ENCODE data around the gene ANKRD12. TPM values are rescaled to one million over a fixed set of nuclear protein-coding genes. Genes with fewer than 3 reads are reported as not detected.
A peak's percentile ranks its signal among the peaks of the same experiment; 100 is the strongest.

ANKRD12 gene
- total and polyA plus RNA-seq, 4 donors: 10.2 to 108 (median 50.0) TPM

- 76 to 96% methylated on average over 1 of the region's 1 CpG for WGBS, 2 donors
- Histone ChIP-seq H3K9ac (ENCODE audit: insufficient read depth in 1 of 2, low read length in 2 of 2) (no peak overlapping the region), H3K27ac (ENCODE audit: low read depth in 1 of 2, low read length in 1 of 2) (no peak overlapping the region), H3K4me1 (ENCODE audit: control insufficient read depth in 5 of 5, insufficient read depth in 5 of 5, low read length in 5 of 5) (peaks cover 0 to 18% (median 2%) of the 10 kb centered on the region in 5 donors), H3K36me3 (ENCODE audit: control insufficient read depth in 4 of 4, insufficient read depth in 4 of 4, low read length in 4 of 4) (no peaks in the 10 kb centered on the region), H3K27me3 (ENCODE audit: control insufficient read depth in 3 of 3, insufficient read depth in 3 of 3, low read length in 2 of 3) (no peaks in the 10 kb centered on the region), H3K4me3 (no peak overlapping the region), H3K9me3 (ENCODE audit: control insufficient read depth in 4 of 4, insufficient read depth in 3 of 4, low read length in 3 of 4) (peaks cover 0 to 5% (median 0%) of the 10 kb centered on the region in 4 donors)
- TF ChIP-seq, protein P1, sequence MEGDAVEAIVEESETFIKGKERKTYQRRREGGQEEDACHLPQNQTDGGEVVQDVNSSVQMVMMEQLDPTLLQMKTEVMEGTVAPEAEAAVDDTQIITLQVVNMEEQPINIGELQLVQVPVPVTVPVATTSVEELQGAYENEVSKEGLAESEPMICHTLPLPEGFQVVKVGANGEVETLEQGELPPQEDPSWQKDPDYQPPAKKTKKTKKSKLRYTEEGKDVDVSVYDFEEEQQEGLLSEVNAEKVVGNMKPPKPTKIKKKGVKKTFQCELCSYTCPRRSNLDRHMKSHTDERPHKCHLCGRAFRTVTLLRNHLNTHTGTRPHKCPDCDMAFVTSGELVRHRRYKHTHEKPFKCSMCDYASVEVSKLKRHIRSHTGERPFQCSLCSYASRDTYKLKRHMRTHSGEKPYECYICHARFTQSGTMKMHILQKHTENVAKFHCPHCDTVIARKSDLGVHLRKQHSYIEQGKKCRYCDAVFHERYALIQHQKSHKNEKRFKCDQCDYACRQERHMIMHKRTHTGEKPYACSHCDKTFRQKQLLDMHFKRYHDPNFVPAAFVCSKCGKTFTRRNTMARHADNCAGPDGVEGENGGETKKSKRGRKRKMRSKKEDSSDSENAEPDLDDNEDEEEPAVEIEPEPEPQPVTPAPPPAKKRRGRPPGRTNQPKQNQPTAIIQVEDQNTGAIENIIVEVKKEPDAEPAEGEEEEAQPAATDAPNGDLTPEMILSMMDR (IDR thresholded peaks at IDR 0.05; ENCODE audit: control extremely low read depth, extremely low read depth): no peak
- no peak for DNase-seq
- ATAC-seq (ENCODE audit: insufficient read depth, low FRiP score): no peak
Measured at GRCh38 chr18:9319333-9319732, 182.8 kb downstream of the ANKRD12 start.

GRCh38 chr18:9321017-9321452, 184.5 kb downstream of the ANKRD12 start:
- H3K9ac ChIP-seq (ENCODE audit: insufficient read depth in 1 of 2, low read length in 2 of 2): no peak overlapping the region
- H3K27me3 ChIP-seq (ENCODE audit: control insufficient read depth in 3 of 3, insufficient read depth in 3 of 3, low read length in 2 of 3): no peaks in the 10 kb centered on the region
- peaks cover 0 to 5% (median 0%) of the 10 kb centered on the region in 4 donors for H3K9me3 ChIP-seq (ENCODE audit: control insufficient read depth in 4 of 4, insufficient read depth in 3 of 4, low read length in 3 of 4)
- ATAC-seq (ENCODE audit: insufficient read depth, low FRiP score) (no peak), DNase-seq (peak; percentile 71 to 90 (median 86))
- 38 to 42% methylated on average over 4 of the region's 4 CpGs for WGBS, 2 donors
- TF ChIP-seq, protein P1 (IDR thresholded peaks at IDR 0.05; ENCODE audit: control extremely low read depth, extremely low read depth): no peak
- no peaks in the 10 kb centered on the region for H3K36me3 ChIP-seq (ENCODE audit: control insufficient read depth in 4 of 4, insufficient read depth in 4 of 4, low read length in 4 of 4)
- peaks cover 0 to 18% (median 2%) of the 10 kb centered on the region in 5 donors for H3K4me1 ChIP-seq (ENCODE audit: control insufficient read depth in 5 of 5, insufficient read depth in 5 of 5, low read length in 5 of 5)
- H3K4me3 ChIP-seq: no peak overlapping the region
- no peak overlapping the region for H3K27ac ChIP-seq (ENCODE audit: low read depth in 1 of 2, low read length in 1 of 2)

GRCh38 chr18:9321736-9322135, 185.2 kb downstream of the ANKRD12 start:
- no peaks in the 10 kb centered on the region for H3K36me3 ChIP-seq (ENCODE audit: control insufficient read depth in 4 of 4, insufficient read depth in 4 of 4, low read length in 4 of 4)
- H3K27ac ChIP-seq (ENCODE audit: low read depth in 1 of 2, low read length in 1 of 2): no peak overlapping the region
- ATAC-seq (ENCODE audit: insufficient read depth, low FRiP score): no peak
- 49 to 81% methylated on average over 4 of the region's 4 CpGs for WGBS, 2 donors
- no peak overlapping the region for H3K4me3 ChIP-seq
- DNase-seq: peak; percentile 51 to 57 (median 56)
- peaks cover 0 to 4% (median 0%) of the 10 kb centered on the region in 4 donors for H3K9me3 ChIP-seq (ENCODE audit: control insufficient read depth in 4 of 4, insufficient read depth in 3 of 4, low read length in 3 of 4)
- TF ChIP-seq, protein P1 (IDR thresholded peaks at IDR 0.05; ENCODE audit: control extremely low read depth, extremely low read depth): no peak
- H3K4me1 ChIP-seq (ENCODE audit: control insufficient read depth in 5 of 5, insufficient read depth in 5 of 5, low read length in 5 of 5): peaks cover 0 to 18% (median 2%) of the 10 kb centered on the region in 5 donors
- H3K9ac ChIP-seq (ENCODE audit: insufficient read depth in 1 of 2, low read length in 2 of 2): no peak overlapping the region
- H3K27me3 ChIP-seq (ENCODE audit: control insufficient read depth in 3 of 3, insufficient read depth in 3 of 3, low read length in 2 of 3): no peaks in the 10 kb centered on the region

DNA sequence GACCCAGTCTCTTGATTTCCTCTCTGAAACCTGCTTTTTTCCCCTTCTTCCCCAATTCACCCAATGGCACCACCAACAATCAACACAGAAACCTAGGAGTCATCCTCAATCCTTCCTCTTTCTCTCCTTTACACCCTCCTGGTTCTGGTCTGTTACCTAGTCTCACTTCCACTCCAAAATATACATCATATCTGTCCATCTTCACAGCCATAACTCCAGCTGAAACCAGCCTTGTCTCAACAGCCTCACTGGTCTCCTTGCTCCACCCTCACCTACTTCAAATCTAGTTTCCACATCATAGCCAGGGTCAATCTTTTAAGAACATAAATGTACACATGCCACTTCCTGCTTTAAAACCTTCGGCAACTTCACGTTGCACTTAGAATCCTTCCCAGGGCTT, 186.2 kb downstream of the ANKRD12 start:
- DNase-seq (no peak), ATAC-seq (ENCODE audit: insufficient read depth, low FRiP score) (no peak)
- WGBS, 2 donors: 43 to 62% methylated on average over 2 of the region's 2 CpGs
- Histone ChIP-seq H3K27ac (ENCODE audit: low read depth in 1 of 2, low read length in 1 of 2) (no peak overlapping the region), H3K9me3 (ENCODE audit: control insufficient read depth in 4 of 4, insufficient read depth in 3 of 4, low read length in 3 of 4) (peaks cover 0 to 3% (median 0%) of the 10 kb centered on the region in 4 donors), H3K27me3 (ENCODE audit: control insufficient read depth in 3 of 3, insufficient read depth in 3 of 3, low read length in 2 of 3) (no peaks in the 10 kb centered on the region), H3K36me3 (ENCODE audit: control insufficient read depth in 4 of 4, insufficient read depth in 4 of 4, low read length in 4 of 4) (no peaks in the 10 kb centered on the region), H3K9ac (ENCODE audit: insufficient read depth in 1 of 2, low read length in 2 of 2) (no peak overlapping the region), H3K4me1 (ENCODE audit: control insufficient read depth in 5 of 5, insufficient read depth in 5 of 5, low read length in 5 of 5) (peaks cover 0 to 18% (median 2%) of the 10 kb centered on the region in 5 donors), H3K4me3 (no peak overlapping the region)
- TF ChIP-seq, protein P1 (IDR thresholded peaks at IDR 0.05; ENCODE audit: control extremely low read depth, extremely low read depth): no peak
